ENCODE data around the gene PYCARD. TPM values are rescaled to one million over a fixed set of nuclear protein-coding genes. Genes with fewer than 3 reads are reported as not detected.

The PYCARD gene
- total RNA-seq, 1 experiment from 2014 or later = not detected

DNA sequence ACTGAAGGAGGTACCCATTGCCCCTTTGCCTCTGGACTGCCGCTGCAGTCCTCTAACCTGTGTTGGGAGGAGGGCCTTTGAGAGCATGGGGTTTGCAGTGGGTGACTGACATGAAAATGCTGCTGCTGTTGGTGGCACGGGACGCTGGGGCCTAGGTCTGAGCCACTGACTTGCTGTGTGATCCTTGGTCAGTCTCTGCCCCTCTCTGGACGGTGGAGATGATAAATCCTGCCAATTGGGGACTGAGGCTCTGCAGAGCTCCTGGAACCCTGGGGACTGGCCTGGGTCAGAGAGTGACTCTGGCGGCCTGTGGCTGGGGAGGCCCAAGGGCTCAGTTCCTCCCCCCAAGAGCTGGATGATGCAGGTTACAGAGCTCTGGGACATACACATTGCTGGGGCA is 20.5 kb upstream of the PYCARD start:
- Histone ChIP-seq H3K4me1 (ENCODE audit: control insufficient read depth in 1 of 2, insufficient read depth in 2 of 2, low read length in 2 of 2) (no peaks in the 10 kb centered on the region), H3K79me2 (ENCODE audit: insufficient read depth, low read length) (peaks cover 5% of the 10 kb centered on the region; the same call in 1 of the 2 replicates), H3K36me3 (ENCODE audit: control insufficient read depth in 1 of 2, insufficient read depth in 2 of 2, low read length in 2 of 2) (no peaks in the 10 kb centered on the region; a peak in 1 of 4 replicates), H3K9me3 (ENCODE audit: control insufficient read depth in 1 of 2, insufficient read depth in 1 of 2, low read depth in 1 of 2, low read length in 2 of 2) (no peaks in the 10 kb centered on the region), H3K4me3 (replicated peaks in 1 of 2; ENCODE audit: low read depth in 1 of 2, low read length in 2 of 2) (no peak overlapping the region), H3K9me2 (ENCODE audit: insufficient read depth) (no peaks in the 10 kb centered on the region), H3K4me2 (ENCODE audit: low read length) (no peak overlapping the region), H3K27ac (ENCODE audit: low read depth, low read length) (no peak overlapping the region), H3K27me3 (ENCODE audit: insufficient read depth, low read length) (no peaks in the 10 kb centered on the region), H3K9ac (ENCODE audit: low read length) (no peak overlapping the region), H2AFZ (ENCODE audit: low read depth, low read length, poor library complexity, severe bottlenecking) (no peak overlapping the region), H4K20me1 (ENCODE audit: insufficient read depth) (no peaks in the 10 kb centered on the region)
- CTCF ChIA-PET = interaction anchor here (1.2 kb wide), 1 partner anchor 160 kb away, joined by 3 read pairs; no protein-coding TSS in a partner anchor
- no TSS peak for BruUV-seq (replicated peaks)
- ATAC-seq (no peak), DNase-seq (ENCODE audit: low read depth, low spot score) (no peak)
- POLR2A ChIA-PET = no interaction called here
- intact Hi-C loops (cut with micrococcal nuclease) = no loop called here
- TF ChIP-seq, protein P1, sequence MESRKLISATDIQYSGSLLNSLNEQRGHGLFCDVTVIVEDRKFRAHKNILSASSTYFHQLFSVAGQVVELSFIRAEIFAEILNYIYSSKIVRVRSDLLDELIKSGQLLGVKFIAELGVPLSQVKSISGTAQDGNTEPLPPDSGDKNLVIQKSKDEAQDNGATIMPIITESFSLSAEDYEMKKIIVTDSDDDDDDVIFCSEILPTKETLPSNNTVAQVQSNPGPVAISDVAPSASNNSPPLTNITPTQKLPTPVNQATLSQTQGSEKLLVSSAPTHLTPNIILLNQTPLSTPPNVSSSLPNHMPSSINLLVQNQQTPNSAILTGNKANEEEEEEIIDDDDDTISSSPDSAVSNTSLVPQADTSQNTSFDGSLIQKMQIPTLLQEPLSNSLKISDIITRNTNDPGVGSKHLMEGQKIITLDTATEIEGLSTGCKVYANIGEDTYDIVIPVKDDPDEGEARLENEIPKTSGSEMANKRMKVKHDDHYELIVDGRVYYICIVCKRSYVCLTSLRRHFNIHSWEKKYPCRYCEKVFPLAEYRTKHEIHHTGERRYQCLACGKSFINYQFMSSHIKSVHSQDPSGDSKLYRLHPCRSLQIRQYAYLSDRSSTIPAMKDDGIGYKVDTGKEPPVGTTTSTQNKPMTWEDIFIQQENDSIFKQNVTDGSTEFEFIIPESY (IDR thresholded peaks at IDR 0.05; ENCODE audit: extremely low read depth, insufficient replicate concordance, low read length) = no peak
- TF ChIP-seq YY1 (IDR thresholded peaks at IDR 0.05; ENCODE audit: extremely low read depth, insufficient replicate concordance, low read depth, low read length) (no peak), POLR2AphosphoS5 (IDR thresholded peaks at IDR 0.05; ENCODE audit: low read depth, low read length) (no peak), RAD21 (IDR thresholded peaks at IDR 0.05; ENCODE audit: low read depth) (no peak), SRF (IDR thresholded peaks at IDR 0.05; ENCODE audit: low read depth) (no peak), EZH2phosphoT487 (IDR thresholded peaks at IDR 0.05; ENCODE audit: borderline replicate concordance) (no peak), ELF1 (IDR thresholded peaks at IDR 0.05; ENCODE audit: borderline replicate concordance, low read depth) (no peak), CBX3 (IDR thresholded peaks at IDR 0.05; ENCODE audit: low read depth) (no peak), SIN3A (IDR thresholded peaks at IDR 0.05; ENCODE audit: low read depth) (no peak), TCF7L2 (IDR thresholded peaks at IDR 0.05; ENCODE audit: borderline replicate concordance, extremely low read depth, insufficient read depth, insufficient read length) (no peak)
- TF ChIP-seq, protein P2, sequence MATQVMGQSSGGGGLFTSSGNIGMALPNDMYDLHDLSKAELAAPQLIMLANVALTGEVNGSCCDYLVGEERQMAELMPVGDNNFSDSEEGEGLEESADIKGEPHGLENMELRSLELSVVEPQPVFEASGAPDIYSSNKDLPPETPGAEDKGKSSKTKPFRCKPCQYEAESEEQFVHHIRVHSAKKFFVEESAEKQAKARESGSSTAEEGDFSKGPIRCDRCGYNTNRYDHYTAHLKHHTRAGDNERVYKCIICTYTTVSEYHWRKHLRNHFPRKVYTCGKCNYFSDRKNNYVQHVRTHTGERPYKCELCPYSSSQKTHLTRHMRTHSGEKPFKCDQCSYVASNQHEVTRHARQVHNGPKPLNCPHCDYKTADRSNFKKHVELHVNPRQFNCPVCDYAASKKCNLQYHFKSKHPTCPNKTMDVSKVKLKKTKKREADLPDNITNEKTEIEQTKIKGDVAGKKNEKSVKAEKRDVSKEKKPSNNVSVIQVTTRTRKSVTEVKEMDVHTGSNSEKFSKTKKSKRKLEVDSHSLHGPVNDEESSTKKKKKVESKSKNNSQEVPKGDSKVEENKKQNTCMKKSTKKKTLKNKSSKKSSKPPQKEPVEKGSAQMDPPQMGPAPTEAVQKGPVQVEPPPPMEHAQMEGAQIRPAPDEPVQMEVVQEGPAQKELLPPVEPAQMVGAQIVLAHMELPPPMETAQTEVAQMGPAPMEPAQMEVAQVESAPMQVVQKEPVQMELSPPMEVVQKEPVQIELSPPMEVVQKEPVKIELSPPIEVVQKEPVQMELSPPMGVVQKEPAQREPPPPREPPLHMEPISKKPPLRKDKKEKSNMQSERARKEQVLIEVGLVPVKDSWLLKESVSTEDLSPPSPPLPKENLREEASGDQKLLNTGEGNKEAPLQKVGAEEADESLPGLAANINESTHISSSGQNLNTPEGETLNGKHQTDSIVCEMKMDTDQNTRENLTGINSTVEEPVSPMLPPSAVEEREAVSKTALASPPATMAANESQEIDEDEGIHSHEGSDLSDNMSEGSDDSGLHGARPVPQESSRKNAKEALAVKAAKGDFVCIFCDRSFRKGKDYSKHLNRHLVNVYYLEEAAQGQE (IDR thresholded peaks at IDR 0.05; ENCODE audit: low read depth) = no peak
- RAD21 ChIA-PET (ENCODE audit: low non-redundant PET in 1 of 2, low total read pairs in 2 of 2, uncharacterized antibody in 2 of 2, unreplicated experiment in 2 of 2) = no interaction called here

Measured in HCT116 (cell line).